ENCODE measurements around the gene ZFAND5.

DNA sequence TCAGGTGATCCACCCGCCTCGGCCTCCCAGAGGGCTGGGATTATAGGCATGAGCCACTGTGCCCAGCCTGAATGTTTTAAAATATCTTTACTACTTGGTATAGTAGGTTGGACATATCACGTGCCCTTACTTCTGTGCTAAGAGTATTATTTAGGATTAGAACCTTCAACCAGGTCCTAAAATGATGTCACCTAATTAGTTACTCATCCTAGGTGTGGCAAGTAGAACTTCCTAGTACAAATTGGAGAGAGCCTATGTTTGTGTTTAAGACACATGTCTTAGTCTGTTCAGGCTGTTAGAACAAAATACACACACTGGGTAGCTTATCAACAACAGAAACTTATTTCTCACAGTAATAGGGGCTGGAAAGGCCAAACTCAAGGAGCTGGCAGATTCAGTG is 51.5 kb downstream of the ZFAND5 start:
- no peak for TF ChIP-seq MAX (IDR thresholded peaks at IDR 0.05)
- TF ChIP-seq TAF1 (conservative IDR thresholded peaks at IDR 0.05), result no peak
- TF ChIP-seq CTCF (IDR thresholded peaks at IDR 0.05; ENCODE audit: low read depth, low read length, missing input control), result no peak
- TF ChIP-seq HNF4G (IDR thresholded peaks at IDR 0.05), result no peak
- TF ChIP-seq YY1 (IDR thresholded peaks at IDR 0.05), result no peak
- no peak for TF ChIP-seq JUND (IDR thresholded peaks at IDR 0.05)
- TF ChIP-seq SP1 (IDR thresholded peaks at IDR 0.05), result no peak
- TF ChIP-seq, protein P1, sequence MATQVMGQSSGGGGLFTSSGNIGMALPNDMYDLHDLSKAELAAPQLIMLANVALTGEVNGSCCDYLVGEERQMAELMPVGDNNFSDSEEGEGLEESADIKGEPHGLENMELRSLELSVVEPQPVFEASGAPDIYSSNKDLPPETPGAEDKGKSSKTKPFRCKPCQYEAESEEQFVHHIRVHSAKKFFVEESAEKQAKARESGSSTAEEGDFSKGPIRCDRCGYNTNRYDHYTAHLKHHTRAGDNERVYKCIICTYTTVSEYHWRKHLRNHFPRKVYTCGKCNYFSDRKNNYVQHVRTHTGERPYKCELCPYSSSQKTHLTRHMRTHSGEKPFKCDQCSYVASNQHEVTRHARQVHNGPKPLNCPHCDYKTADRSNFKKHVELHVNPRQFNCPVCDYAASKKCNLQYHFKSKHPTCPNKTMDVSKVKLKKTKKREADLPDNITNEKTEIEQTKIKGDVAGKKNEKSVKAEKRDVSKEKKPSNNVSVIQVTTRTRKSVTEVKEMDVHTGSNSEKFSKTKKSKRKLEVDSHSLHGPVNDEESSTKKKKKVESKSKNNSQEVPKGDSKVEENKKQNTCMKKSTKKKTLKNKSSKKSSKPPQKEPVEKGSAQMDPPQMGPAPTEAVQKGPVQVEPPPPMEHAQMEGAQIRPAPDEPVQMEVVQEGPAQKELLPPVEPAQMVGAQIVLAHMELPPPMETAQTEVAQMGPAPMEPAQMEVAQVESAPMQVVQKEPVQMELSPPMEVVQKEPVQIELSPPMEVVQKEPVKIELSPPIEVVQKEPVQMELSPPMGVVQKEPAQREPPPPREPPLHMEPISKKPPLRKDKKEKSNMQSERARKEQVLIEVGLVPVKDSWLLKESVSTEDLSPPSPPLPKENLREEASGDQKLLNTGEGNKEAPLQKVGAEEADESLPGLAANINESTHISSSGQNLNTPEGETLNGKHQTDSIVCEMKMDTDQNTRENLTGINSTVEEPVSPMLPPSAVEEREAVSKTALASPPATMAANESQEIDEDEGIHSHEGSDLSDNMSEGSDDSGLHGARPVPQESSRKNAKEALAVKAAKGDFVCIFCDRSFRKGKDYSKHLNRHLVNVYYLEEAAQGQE (IDR thresholded peaks at IDR 0.05), result no peak
- TF ChIP-seq RAD21 (IDR thresholded peaks at IDR 0.05), result no peak
- TF ChIP-seq GABPA (IDR thresholded peaks at IDR 0.05 in 1 of 2, conservative IDR thresholded peaks at IDR 0.05 in 1 of 2), result no peak
- no peak for TF ChIP-seq EGR1 (IDR thresholded peaks at IDR 0.05; ENCODE audit: low read depth in 2 of 2)

Measured in liver (tissue), 3 donors.